ENCODE measurements around the gene ABHD1.

DNA sequence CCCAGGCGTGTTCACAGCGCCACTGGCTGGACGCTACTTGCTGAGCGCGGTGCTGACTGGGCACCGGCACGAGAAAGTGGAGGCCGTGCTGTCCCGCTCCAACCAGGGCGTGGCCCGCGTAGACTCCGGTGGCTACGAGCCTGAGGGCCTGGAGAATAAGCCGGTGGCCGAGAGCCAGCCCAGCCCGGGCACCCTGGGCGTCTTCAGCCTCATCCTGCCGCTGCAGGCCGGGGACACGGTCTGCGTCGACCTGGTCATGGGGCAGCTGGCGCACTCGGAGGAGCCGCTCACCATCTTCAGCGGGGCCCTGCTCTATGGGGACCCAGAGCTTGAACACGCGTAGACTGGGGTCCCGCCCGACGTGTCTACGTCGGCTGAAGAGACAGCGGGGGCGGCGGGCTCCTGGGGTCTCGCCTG is 37.9 kb upstream of the ABHD1 start:
- TF ChIP-seq, protein P1, sequence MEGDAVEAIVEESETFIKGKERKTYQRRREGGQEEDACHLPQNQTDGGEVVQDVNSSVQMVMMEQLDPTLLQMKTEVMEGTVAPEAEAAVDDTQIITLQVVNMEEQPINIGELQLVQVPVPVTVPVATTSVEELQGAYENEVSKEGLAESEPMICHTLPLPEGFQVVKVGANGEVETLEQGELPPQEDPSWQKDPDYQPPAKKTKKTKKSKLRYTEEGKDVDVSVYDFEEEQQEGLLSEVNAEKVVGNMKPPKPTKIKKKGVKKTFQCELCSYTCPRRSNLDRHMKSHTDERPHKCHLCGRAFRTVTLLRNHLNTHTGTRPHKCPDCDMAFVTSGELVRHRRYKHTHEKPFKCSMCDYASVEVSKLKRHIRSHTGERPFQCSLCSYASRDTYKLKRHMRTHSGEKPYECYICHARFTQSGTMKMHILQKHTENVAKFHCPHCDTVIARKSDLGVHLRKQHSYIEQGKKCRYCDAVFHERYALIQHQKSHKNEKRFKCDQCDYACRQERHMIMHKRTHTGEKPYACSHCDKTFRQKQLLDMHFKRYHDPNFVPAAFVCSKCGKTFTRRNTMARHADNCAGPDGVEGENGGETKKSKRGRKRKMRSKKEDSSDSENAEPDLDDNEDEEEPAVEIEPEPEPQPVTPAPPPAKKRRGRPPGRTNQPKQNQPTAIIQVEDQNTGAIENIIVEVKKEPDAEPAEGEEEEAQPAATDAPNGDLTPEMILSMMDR (IDR thresholded peaks at IDR 0.05; ENCODE audit: poor library complexity, severe bottlenecking): no peak
- TF ChIP-seq EP300 (conservative IDR thresholded peaks at IDR 0.05; ENCODE audit: poor library complexity, severe bottlenecking) (no peak), EZH2 (IDR thresholded peaks at IDR 0.05; ENCODE audit: borderline replicate concordance, insufficient read depth, low read length, poor library complexity, severe bottlenecking) (no peak)

All from neural cell (in vitro differentiated cells).